Measurements from ENCODE around the gene ZNF442. TPM values are rescaled to one million over a fixed set of nuclear protein-coding genes. Genes with fewer than 3 reads are reported as not detected.

Gene ZNF442
- total RNA-seq, 4 donors from 2014 or later, result 0.96 to 2.2 TPM; not detected in 2

DNA sequence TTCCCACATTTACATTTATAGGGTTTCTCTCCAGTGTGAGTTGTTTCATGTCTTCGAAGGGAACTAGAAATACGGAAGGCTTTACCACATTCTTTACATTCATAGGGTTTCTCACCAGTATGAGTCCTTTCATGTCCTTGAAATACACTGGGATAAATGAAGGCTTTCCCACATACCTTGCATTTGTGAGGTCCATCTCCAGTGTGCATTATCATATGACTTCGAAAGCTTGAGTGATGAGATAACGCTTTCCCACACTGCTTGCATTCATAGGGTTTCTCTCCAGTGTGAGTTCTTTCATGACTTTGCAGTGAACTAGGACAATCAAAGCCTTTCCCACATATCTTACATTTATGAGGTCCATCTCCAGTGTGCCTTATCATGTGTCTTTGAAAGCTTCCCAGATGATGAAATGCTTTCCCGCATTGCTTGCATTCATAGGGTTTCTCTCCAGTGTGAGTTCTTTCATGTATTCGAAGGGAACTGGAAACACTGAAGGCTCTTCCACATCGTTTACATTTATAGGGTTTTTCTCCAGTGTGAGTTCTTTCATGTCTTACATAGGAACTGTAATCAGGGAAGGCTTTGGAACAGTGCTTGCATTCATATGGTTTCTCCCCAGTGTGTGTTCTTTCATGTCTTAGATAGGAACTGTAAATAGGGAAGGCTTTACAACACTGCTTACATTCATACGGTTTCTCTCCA is 15.1 kb downstream of the ZNF442 start:
- H3K4me3 ChIP-seq, result no peak overlapping the region
- no peak for DNase-seq
- no peak overlapping the region for H3K27ac ChIP-seq
- intact Hi-C loops (cut with DNase I; ENCODE audit: low total_unique reads) (no loop called here), in situ Hi-C loops (cut with MboI; ENCODE audit: low pct_ligation_motif_present in 1 of 4, low pct_unique_long_range_greater_than_20kb in 1 of 4, low sequenced_read_pairs in 3 of 4) (no loop called here)
- 87 to 96% methylated on average over 4 to 8 of the region's 8 CpGs for WGBS, 2 donors (ENCODE audit: low coverage in 1 of 2)
- TF ChIP-seq POLR2AphosphoS5 (IDR thresholded peaks at IDR 0.05), result no peak
- TF ChIP-seq EP300 (IDR thresholded peaks at IDR 0.05; ENCODE audit: low read depth), result no peak
- TF ChIP-seq POLR2A (IDR thresholded peaks at IDR 0.05), result no peak
- TF ChIP-seq CTCF (IDR thresholded peaks at IDR 0.05), result no peak
- H3K9me3 ChIP-seq, result peaks cover 64 to 77% of the 10 kb centered on the region in 2 donors
- H3K4me1 ChIP-seq, result no peaks in the 10 kb centered on the region
- H3K36me3 ChIP-seq, result peaks cover 0 to 30% (median 17%) of the 10 kb centered on the region in 4 donors
- no peaks in the 10 kb centered on the region for H3K27me3 ChIP-seq

GRCh38 chr19:12346896-12347295 is 18.6 kb downstream of the ZNF442 start:
- TF ChIP-seq EP300 (IDR thresholded peaks at IDR 0.05; ENCODE audit: low read depth) (no peak), POLR2AphosphoS5 (IDR thresholded peaks at IDR 0.05) (no peak), CTCF (IDR thresholded peaks at IDR 0.05) (no peak), POLR2A (IDR thresholded peaks at IDR 0.05) (no peak)
- intact Hi-C loops (cut with DNase I; ENCODE audit: low total_unique reads), result no loop called here
- H3K9me3 ChIP-seq, result peaks cover 59 to 69% of the 10 kb centered on the region in 2 donors

GRCh38 chr19:12345197-12345596 is 20.3 kb downstream of the ZNF442 start:
- in situ Hi-C loops (cut with MboI; ENCODE audit: low pct_ligation_motif_present in 1 of 4, low pct_unique_long_range_greater_than_20kb in 1 of 4, low sequenced_read_pairs in 3 of 4), result no loop called here
- Histone ChIP-seq H3K27ac (no peak overlapping the region), H3K36me3 (peaks cover 0 to 13% (median 6%) of the 10 kb centered on the region in 4 donors), H3K4me1 (no peaks in the 10 kb centered on the region), H3K27me3 (no peaks in the 10 kb centered on the region), H3K9me3 (peaks cover 42 to 52% of the 10 kb centered on the region in 2 donors), H3K4me3 (no peak overlapping the region)
- 94 to 95% methylated on average over 1 of the region's 1 CpG for WGBS, 2 donors (ENCODE audit: low coverage in 1 of 2)
- TF ChIP-seq POLR2A (IDR thresholded peaks at IDR 0.05) (no peak), POLR2AphosphoS5 (IDR thresholded peaks at IDR 0.05) (no peak), CTCF (IDR thresholded peaks at IDR 0.05) (no peak), EP300 (IDR thresholded peaks at IDR 0.05; ENCODE audit: low read depth) (no peak)
- DNase-seq, result no peak
- intact Hi-C loops (cut with DNase I; ENCODE audit: low total_unique reads), result no loop called here

More at GRCh38 chr19:12346896-12347295, 18.6 kb downstream of the ZNF442 start:
- no peaks in the 10 kb centered on the region for H3K27me3 ChIP-seq
- H3K27ac ChIP-seq, result no peak overlapping the region
- in situ Hi-C loops (cut with MboI; ENCODE audit: low pct_ligation_motif_present in 1 of 4, low pct_unique_long_range_greater_than_20kb in 1 of 4, low sequenced_read_pairs in 3 of 4), result no loop called here
- WGBS, 2 donors (ENCODE audit: low coverage in 1 of 2), result 57 to 63% methylated on average over 1 to 2 of the region's 2 CpGs
- no peak overlapping the region for H3K4me3 ChIP-seq
- no peak for DNase-seq
- H3K4me1 ChIP-seq, result no peaks in the 10 kb centered on the region
- H3K36me3 ChIP-seq, result peaks cover 0 to 30% (median 17%) of the 10 kb centered on the region in 4 donors

GRCh38 chr19:12333162-12334159 is 32.0 kb downstream of the ZNF442 start, which contains the start of gene ZNF563:
ZNF563 (minus strand) TSS chr19:12333633; CDS start chr19:12333482, 151 bp downstream.
- peak; percentile 99 for DNase-seq
- peak; percentile 91 for TF ChIP-seq POLR2A (IDR thresholded peaks at IDR 0.05)
- TF ChIP-seq POLR2AphosphoS5 (IDR thresholded peaks at IDR 0.05), result peak; percentile 84 to 96 (median 92)
- TF ChIP-seq EP300 (IDR thresholded peaks at IDR 0.05; ENCODE audit: low read depth), result no peak
- 4 to 15% methylated on average over 2 to 38 of the region's 55 CpGs for WGBS, 2 donors (ENCODE audit: low coverage in 1 of 2)
- H3K4me1 ChIP-seq, result peaks cover 5 to 38% (median 10%) of the 10 kb centered on the region in 4 donors
- H3K27me3 ChIP-seq, result no peaks in the 10 kb centered on the region
- H3K36me3 ChIP-seq, result no peaks in the 10 kb centered on the region
- in situ Hi-C loops (cut with MboI; ENCODE audit: low pct_ligation_motif_present in 1 of 4, low pct_unique_long_range_greater_than_20kb in 1 of 4, low sequenced_read_pairs in 3 of 4) (no loop called here), intact Hi-C loops (cut with DNase I; ENCODE audit: low total_unique reads) (loop anchor here (10.0 kb wide), 1 partner anchor 139 kb away; no protein-coding TSS in a partner anchor)
- no peaks in the 10 kb centered on the region for H3K9me3 ChIP-seq
- peak within 1 kb of the TSS; percentile 53 to 84 (median 74) for H3K4me3 ChIP-seq
- H3K27ac ChIP-seq, result peak within 1 kb of the TSS; percentile 91 to 96 (median 94)
